GM10847 (cell line): ENCODE measurements around the gene FMNL3.

Experiments
- POLR2A ChIP-seq: IDR thresholded peaks from 2 replicates; pipeline ENCODE4 v1.6.1; 2011; ENCODE audit not compliant: insufficient read length; ENCODE audit errors: extremely low read depth

Gene FMNL3

GRCh38 chr12:49707128-49707811 lies at the start of gene FMNL3:
TSS of gene FMNL3 (minus strand) at chr12:49707405. CDS start at chr12:49707180, 225 bp downstream.
- TF ChIP-seq POLR2A, result peak; percentile 34

GRCh38 chr12:49750996-49751393 lies 43.8 kb upstream of the FMNL3 start:
- no peak for TF ChIP-seq POLR2A

GRCh38 chr12:49750027-49750995 lies 43.1 kb upstream of the FMNL3 start:
- no peak for TF ChIP-seq POLR2A

GRCh38 chr12:49748800-49749199 lies 41.6 kb upstream of the FMNL3 start:
- no peak for TF ChIP-seq POLR2A

- no peak for TF ChIP-seq POLR2A
Measured at GRCh38 chr12:49748306-49748705, 41.1 kb upstream of the FMNL3 start.

GRCh38 chr12:49744363-49744885 lies 37.2 kb upstream of the FMNL3 start:
- no peak for TF ChIP-seq POLR2A

- no peak for TF ChIP-seq POLR2A
Measured at GRCh38 chr12:49741882-49742620, 34.8 kb upstream of the FMNL3 start.

- peak; percentile 95 for TF ChIP-seq POLR2A
Measured at GRCh38 chr12:49740930-49741881, 34.0 kb upstream of the FMNL3 start, which contains the start of gene TMBIM6. TSS of gene TMBIM6 (plus strand) at chr12:49741557. CDS start at chr12:49752494, 10,937 bp downstream.

GRCh38 chr12:49733219-49734017 lies 26.2 kb upstream of the FMNL3 start:
- no peak for TF ChIP-seq POLR2A

- no peak for TF ChIP-seq POLR2A
Measured at GRCh38 chr12:49730568-49731101, 23.4 kb upstream of the FMNL3 start.

GRCh38 chr12:49730050-49730449 lies 22.8 kb upstream of the FMNL3 start:
- TF ChIP-seq POLR2A, result no peak

GRCh38 chr12:49728446-49728845 lies 21.2 kb upstream of the FMNL3 start:
- no peak for TF ChIP-seq POLR2A

- TF ChIP-seq POLR2A, result no peak
Measured at GRCh38 chr12:49720214-49720613, 13.0 kb upstream of the FMNL3 start.
